ENCODE results near the gene PPP1R1B.

Gene PPP1R1B

DNA sequence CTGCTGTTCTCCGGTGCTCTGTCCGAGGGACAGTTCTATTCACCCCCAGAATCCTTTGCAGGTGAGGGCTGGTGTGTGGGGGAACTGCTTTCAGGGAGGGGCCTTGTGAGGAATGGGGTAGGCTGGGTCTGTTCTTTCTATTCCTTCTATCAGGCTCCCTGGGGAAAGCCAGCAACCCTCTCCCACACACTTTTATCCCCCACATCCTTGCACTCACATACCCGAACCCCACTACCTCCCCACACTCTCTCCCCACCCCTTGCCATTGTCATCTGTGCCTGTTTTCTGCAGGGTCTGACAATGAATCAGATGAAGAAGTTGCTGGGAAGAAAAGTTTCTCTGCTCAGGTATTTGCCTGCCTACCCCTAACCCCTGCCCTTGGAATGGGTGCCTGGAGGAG is 32.0 kb downstream of the PPP1R1B start:
- DNase-seq = no peak

DNA sequence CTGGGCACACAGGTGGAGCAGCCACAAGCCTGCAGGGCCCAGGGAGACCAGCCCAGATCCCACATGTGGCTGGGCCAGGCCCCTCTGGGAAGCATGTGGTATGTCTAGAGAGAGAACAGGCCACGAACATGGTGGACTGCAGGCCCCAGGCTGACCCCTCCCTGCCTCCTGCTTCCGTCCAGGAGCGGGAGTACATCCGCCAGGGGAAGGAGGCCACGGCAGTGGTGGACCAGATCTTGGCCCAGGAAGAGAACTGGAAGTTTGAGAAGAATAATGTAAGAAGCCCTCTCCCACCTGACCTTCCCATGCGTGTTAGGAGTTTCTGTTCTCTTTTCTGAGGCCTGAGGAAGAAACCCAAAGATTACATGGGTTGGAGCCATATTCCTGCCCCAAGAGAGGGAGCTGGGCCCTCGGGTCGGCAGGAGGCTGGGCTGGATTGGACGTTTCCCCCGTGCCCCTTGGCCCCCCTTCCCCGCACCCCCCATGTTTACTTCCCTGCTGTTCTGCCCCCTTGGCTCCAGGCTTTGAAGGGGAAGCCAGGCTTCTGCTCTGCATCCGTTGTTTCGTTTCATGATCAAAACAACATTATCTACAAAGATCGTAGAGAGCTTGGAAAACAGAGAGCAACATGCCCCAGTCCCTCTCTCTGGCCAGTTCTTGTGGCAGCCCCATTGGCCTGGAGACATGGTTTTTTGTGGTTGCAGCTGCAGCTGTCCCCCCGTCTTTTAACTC is 32.7 kb downstream of the PPP1R1B start:
- peak; percentile 48 to 53 (median 49) for DNase-seq

DNA sequence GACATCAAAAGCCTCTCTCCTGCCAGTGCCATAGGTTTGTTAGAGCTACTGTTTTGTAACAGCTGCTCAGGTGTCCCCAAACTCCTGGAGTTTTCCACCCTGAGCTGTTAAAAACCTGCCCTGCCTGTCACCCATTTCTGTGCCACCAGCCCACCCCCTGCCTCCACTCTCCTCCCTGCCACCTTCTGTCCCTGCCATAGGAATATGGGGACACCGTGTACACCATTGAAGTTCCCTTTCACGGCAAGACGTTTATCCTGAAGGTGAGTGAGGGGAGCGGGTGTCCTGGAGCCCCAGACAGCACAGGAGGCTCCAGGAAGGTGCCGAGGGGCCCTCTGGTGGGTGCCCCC is 33.2 kb downstream of the PPP1R1B start:
- DNase-seq = no peak

DNA sequence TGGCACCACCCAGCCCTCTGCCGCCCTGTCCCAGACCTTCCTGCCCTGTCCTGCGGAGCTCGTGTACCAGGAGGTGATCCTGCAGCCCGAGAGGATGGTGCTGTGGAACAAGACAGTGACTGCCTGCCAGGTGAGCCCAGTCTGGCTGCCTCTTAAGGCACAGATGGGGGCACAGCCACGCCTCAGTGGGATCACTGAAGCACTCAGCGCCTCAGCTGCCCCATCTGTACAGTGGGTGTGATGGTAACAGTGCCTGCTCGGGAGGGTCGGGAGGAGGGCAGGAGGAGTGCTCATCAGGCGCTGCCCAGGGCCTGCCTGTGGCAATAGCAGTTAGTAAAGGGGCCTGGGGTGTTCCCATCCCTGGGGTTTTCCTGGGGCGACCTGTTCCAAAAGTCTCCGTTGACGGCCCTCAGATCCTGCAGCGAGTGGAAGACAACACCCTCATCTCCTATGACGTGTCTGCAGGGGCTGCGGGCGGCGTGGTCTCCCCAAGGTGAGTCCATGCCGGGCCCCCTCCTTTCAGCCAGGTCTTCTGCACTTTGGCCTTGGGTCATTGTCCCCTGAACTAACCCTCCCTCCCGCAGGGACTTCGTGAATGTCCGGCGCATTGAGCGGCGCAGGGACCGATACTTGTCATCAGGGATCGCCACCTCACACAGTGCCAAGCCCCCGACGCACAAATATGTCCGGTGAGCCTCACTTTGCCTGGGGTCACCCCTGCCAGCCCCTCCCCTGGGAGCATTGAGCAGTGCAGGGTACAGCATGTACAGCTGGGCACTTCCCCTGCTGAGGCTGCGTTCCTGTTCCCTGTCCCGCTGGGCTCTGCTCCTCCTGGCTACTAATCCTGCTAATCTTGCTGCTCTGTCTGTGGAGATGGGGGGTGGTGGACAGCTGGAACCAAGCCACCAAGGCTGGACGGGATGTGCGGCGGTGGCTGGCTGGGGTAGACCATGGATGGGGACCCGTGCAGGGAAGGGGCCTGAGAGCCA is 33.9 kb downstream of the PPP1R1B start:
- no peak for DNase-seq

DNA sequence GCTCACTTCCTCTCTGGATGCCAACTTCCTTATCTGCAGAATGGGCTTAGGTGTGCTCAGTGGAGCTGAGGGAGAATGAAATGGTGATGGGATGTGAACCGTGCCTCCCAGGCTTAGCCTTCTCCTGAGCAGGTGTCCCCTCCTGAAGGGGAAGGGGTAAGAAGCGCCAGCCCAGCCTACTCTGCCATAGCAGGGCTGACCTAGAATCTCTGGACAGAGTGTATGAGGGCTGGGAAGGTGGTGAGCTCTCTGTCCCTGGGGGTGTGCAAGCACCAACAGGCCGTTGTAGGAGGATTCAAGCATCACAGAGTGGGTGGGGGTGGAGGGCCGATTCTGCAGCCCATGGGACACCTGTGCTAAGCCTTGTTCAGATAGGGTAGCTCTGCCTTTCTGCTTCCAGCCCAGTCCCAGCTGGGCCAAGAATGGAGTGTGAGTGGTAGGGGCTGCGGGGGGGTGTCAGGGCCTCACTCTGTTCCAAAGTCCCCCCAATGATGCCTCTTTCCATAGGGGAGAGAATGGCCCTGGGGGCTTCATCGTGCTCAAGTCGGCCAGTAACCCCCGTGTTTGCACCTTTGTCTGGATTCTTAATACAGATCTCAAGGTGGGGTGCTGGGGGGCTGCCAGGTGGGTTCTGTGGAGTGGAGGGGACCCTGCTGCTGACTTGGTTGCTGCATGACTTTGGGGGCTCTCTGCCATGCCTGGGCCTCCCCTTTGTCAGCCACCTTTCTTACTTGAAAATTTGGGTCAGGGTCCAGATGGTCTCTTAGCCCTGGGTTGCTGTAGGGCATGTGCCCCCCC is 35.2 kb downstream of the PPP1R1B start:
- no peak for DNase-seq

DNA sequence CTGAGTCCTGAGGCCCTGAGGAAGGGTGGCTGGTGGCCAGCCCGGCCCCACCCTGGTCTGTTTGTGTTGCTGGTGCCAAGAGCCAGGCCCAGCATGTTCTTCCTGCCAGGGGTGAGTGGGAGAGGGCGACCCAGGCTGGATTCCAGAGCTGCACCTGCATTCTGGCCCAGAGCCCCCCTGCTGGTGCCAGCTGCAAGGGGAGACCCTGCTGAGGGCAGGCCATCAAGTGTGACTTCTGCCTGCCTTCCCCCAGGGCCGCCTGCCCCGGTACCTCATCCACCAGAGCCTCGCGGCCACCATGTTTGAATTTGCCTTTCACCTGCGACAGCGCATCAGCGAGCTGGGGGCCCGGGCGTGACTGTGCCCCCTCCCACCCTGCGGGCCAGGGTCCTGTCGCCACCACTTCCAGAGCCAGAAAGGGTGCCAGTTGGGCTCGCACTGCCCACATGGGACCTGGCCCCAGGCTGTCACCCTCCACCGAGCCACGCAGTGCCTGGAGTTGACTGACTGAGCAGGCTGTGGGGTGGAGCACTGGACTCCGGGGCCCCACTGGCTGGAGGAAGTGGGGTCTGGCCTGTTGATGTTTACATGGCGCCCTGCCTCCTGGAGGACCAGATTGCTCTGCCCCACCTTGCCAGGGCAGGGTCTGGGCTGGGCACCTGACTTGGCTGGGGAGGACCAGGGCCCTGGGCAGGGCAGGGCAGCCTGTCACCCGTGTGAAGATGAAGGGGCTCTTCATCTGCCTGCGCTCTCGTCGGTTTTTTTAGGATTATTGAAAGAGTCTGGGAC is 36.0 kb downstream of the PPP1R1B start:
- DNase-seq = no peak

DNA sequence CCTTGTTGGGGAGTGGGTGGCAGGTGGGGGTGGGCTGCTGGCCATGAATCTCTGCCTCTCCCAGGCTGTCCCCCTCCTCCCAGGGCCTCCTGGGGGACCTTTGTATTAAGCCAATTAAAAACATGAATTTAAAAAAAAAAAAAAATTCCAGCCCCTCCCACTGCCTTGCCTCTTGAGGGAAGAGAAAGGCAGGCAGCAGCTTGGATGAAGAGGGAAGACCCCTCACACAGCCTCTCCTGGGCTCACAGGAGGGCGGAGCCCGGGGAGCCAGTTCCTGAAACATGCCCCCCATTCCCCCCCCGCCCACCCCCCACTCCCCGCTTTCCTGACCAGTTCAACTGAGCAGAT is 36.6 kb downstream of the PPP1R1B start:
- DNase-seq = no peak

DNA sequence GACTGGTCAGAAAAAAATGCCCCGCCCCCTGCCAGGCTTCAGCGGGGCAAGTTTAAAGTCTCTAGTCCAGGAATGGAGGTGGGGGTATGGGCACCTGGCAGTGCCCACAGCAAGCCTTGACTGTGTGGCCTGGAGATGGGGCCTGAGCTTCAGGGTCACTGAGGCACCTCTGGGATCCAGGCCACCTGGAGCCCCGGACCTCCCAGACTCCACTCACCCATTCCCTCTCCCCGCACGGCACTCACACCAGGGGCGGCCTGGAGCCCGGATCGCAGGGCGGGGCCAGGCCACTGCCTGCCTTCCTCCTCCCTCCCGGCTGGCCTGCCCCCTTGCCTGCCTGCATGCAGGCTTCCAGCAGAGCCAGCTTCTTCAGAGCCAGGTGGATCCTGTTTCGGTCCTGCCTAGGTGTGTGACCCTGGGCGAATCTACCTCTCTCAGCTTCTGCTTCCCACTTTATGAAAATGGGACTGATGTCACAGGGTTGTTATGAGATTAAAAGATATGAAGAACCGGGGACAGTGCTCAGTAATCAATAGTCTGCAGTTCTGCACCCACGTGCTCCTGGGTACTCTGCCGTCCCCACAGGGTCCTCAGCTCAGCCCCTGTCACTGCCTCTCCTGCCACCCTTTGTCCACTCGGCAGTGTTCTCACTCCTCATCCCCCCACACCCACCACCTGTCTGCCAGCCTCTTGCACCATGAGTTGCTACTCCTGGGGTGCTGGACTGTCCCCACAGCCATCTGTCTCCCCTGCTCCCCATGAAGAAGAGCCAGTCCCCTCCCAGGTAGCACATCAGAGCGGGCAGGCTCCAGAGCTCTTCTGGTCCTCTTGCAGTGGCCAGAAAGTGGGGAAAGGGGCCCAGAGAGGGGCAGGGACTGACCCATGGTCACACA is 37.2 kb downstream of the PPP1R1B start:
- no peak for DNase-seq

DNA sequence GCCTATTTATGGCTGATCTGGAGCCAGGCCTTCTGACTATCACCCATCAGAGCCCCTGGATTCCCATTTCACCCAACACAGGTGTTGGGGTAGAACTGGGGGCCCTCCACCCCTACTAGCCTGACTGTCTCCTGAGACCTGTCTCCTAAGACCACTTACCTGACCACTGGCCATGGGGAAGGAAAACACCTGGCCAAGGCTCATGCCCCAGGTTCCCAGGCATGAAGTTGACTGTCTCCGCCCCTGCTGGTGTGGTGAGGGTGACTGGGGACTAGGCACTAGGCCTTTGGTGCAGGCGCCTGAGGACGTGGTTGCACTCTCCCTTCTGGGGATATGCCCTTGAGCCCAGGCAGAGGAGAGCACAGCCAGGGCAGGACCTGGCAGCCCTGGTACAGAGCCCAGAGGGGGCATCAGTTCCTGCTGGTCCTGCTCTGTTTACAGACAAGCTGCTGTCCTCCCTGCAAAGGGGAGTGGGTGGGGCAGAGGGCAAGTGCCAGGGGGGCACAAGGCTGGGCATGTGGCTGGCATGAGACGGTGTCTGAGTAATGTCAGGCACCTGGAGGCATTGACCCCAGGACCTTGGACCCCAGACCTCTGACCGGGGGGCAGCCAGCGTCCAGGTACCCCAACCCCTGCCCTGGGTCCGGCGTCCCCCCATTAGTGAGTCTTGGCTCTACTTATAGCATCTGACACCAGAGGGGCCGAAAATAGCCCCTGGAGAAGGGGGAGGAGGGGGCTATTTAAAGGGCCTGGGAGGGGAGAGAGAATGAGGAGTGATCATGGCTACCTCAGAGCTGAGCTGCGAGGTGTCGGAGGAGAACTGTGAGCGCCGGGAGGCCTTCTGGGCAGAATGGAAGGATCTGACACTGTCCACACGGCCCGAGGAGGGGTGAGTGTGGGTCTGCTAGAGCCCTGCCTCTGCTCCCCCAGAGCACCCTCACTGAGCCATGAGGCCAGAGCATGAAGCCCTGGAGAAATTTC is 38.1 kb downstream of the PPP1R1B start, which contains the start of gene TCAP:
TSS of gene TCAP (plus strand) at position 769 of the 981 bp plus-strand sequence. CDS start at position 780, 11 bp downstream.
- DNase-seq = no peak

DNA sequence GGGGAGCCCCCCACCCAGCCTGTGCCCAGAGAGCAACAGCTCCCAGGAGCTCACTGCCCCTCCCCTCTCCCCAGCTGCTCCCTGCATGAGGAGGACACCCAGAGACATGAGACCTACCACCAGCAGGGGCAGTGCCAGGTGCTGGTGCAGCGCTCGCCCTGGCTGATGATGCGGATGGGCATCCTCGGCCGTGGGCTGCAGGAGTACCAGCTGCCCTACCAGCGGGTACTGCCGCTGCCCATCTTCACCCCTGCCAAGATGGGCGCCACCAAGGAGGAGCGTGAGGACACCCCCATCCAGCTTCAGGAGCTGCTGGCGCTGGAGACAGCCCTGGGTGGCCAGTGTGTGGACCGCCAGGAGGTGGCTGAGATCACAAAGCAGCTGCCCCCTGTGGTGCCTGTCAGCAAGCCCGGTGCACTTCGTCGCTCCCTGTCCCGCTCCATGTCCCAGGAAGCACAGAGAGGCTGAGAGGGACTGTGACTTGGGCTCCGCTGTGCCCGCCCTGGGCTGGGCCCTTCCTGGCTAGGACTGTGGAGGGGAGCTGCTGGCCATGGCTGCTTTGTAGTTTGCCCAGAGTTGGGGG is 39.0 kb downstream of the PPP1R1B start:
- no peak for DNase-seq

DNA sequence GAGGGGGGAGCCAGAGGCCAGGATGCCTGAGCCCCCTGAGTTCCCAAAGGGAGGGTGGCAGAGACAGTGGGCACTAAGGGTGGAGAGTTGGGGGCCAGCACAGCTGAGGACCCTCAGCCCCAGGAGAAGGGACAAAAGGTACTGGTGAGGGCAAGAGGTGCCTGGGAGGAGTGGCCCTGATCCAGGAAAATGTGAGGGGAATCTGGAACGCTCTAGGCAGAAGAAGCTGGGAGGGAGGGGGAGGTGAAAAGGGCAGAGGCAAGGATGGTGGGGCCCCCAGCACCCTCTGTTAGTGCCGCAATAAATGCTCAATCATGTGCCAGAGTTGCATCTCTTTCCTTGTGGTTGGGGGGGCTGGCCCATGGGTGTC is 39.5 kb downstream of the PPP1R1B start:
- DNase-seq = no peak

DNA sequence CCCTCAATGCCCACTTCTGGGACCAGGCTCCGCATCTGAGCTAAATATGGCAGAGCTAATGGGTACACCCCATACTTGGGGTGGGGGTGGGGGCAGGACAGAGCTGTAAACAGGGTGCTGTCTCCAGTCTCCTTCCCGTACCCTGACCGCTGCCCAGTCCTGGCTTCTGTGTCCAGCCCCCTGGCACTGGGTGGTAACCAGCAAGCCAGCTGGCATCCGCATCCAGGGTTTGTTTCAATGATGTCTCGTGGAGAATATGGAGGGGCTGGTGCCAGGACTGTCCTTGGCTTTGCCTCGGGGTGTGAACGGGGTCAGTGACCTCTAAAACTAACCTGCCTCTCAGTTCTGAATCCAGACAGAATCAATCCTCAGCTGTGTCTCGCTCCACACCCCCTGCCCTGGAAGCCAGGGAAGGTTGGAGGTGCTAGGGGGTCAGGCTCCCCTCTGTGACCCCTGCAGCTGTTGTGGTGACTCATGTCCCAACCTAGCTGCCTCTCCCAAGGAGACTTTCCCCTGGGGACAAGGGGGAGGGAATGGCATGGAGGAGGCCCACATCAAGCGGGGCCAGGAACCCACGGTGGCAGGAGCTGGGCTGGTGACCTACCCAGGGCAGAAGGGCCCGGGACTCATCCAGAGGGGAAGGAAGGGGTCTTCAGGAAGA is 40.0 kb downstream of the PPP1R1B start:
- no peak for DNase-seq

DNA sequence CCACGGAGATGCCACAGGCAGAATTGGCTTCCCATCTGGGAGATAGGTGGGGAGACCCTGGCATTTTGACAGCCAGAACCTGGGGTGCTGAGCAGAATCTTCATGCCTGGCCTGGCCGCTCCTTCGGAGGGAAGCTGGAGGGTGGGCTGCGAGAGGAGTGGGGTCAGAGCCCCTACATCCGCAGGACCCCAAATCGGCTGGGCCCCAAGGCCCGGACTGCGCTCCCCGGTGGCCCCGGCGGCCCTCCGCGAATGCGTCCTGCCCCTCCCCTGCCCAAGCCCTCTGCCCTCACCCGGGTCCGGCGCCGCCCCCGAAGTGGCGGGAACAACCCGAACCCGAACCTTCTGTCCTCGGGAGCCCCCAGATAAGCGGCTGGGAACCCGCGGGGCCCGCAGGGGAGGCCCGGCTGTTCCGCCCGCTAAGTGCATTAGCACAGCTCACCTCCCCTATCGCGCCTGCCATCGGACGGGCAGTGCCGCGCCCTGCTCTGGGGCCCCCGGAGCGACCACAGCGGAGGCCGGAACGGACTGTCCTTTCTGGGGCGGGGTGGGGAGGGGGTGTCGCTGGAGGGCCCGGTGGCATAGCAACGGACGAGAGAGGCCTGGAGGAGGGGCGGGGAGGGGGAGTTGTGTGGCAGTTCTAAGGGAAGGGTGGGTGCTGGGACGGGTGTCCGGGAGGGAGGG is 40.7 kb downstream of the PPP1R1B start:
- DNase-seq = no peak

DNA sequence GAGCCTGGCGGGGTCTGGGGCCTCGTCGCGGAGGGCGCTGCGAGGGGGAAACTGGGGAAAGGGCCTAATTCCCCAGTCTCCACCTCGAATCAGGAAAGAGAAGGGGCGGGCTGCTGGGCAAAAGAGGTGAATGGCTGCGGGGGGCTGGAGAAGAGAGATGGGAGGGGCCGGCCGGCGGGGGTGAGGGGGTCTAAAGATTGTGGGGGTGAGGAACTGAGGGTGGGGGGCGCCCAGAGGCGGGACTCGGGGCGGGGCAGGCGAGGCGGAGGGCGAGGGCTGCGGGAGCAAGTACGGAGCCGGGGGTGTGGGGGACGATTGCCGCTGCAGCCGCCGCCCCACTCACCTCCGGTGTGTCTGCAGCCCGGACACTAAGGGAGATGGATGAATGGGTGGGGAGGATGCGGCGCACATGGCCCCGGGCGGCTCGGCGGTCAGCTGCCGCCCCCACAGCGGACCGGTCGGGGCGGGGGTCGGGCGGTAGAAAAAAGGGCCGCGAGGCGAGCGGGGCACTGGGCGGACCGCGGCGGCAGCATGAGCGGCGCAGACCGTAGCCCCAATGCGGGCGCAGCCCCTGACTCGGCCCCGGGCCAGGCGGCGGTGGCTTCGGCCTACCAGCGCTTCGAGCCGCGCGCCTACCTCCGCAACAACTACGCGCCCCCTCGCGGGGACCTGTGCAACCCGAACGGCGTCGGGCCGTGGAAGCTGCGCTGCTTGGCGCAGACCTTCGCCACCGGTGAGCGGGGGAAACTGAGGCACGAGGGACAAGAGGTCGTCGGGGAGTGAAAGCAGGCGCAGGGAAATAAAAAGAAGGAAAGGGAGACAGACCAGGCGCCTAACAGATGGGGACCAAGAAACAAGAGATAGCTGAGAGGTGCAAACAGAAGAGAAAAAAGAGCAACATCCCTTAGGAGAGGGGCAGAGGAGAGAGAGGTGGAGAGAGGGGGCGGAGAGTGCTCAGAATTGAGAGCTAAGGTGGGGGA is 41.5 kb downstream of the PPP1R1B start, which contains the start of gene PNMT:
TSS of gene PNMT (plus strand) at position 509 of the 980 bp plus-strand sequence. CDS start at position 532, 23 bp downstream.
- DNase-seq = peak; percentile 62 to 86 (median 66)

DNA sequence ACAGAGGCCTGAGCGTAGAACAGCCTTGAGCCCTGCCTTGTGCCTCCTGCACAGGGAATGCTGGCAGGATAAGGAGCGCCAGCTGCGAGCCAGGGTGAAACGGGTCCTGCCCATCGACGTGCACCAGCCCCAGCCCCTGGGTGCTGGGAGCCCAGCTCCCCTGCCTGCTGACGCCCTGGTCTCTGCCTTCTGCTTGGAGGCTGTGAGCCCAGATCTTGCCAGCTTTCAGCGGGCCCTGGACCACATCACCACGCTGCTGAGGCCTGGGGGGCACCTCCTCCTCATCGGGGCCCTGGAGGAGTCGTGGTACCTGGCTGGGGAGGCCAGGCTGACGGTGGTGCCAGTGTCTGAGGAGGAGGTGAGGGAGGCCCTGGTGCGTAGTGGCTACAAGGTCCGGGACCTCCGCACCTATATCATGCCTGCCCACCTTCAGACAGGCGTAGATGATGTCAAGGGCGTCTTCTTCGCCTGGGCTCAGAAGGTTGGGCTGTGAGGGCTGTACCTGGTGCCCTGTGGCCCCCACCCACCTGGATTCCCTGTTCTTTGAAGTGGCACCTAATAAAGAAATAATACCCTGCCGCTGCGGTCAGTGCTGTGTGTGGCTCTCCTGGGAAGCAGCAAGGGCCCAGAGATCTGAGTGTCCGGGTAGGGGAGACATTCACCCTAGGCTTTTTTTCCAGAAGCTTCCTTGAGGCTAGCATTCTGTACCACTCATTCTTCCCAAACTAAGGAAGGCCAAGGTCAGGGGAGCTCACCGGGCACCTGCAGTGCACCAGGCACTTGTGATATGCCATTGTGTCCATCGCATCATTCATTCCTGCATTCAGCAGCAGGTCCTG is 43.4 kb downstream of the PPP1R1B start:
- DNase-seq = no peak

DNA sequence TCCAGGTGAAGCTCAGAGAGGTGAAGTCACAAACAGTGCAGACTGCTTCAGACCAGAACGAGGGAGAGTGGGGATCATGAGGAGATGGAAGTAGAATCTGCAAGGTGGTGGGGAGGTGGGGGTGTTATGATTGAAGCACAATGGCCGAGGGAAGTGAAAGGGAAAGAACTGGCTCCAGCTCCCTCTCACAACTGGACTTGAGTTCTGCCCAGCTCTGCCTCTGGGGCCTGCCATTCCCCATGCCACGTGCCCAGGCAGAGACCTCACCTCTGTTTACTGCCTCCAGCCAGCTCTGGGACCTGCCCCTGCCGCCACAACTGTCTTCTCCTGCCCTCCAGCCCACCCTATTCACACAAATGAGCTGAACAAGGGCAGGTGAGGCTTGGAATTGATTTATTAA is 44.0 kb downstream of the PPP1R1B start:
- no peak for DNase-seq

Measured in suppressor macrophage treated with lipopolysaccharide for 1 hour (primary cell).